ENCODE measurements around the gene CD83.
"Not testable (repeated sequence)": the region's sequence is repeated elsewhere in the genome, so short reads cannot be mapped to it uniquely, and the experiment has no call there.

Gene CD83

GRCh38 chr6:14151300-14151699 lies 33.7 kb downstream of the CD83 start:
- DNase-seq = not testable (repeated sequence)

GRCh38 chr6:14151773-14152172 lies 34.2 kb downstream of the CD83 start:
- no peak for DNase-seq

- DNase-seq = no peak
Observed at GRCh38 chr6:14153228-14153627, 35.7 kb downstream of the CD83 start.

- DNase-seq = no peak
Observed at GRCh38 chr6:14159090-14159489, 41.5 kb downstream of the CD83 start.

- no peak for DNase-seq
Observed at GRCh38 chr6:14162826-14163225, 45.3 kb downstream of the CD83 start.

- no peak for DNase-seq
Observed at GRCh38 chr6:14165091-14165490, 47.5 kb downstream of the CD83 start.

- no peak for DNase-seq
Observed at GRCh38 chr6:14166839-14167238, 49.3 kb downstream of the CD83 start.

- no peak for DNase-seq
Observed at GRCh38 chr6:14170128-14170527, 52.6 kb downstream of the CD83 start.

GRCh38 chr6:14172562-14172961 lies 55.0 kb downstream of the CD83 start:
- DNase-seq = no peak

DNA sequence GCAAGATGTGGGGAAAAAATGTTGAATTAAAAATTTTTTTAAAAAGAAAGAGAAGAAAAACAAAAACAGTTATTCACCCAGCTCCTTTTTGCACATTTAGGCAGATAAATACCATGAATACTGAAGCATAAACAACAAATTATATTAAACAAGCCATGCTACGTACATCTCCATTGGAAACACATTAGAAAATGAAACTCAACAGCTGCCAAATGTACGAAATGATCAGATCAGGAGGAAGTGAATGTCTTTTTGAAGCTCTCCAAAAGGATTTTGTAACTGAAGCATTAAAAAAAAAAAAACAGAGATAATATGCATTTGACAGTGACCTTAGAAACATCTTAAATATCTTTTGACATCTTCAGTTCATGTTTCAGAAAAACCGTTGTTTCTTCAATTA lies 56.7 kb downstream of the CD83 start:
- no peak for DNase-seq

GRCh38 chr6:14174996-14175395 lies 57.4 kb downstream of the CD83 start:
- DNase-seq = no peak

DNA sequence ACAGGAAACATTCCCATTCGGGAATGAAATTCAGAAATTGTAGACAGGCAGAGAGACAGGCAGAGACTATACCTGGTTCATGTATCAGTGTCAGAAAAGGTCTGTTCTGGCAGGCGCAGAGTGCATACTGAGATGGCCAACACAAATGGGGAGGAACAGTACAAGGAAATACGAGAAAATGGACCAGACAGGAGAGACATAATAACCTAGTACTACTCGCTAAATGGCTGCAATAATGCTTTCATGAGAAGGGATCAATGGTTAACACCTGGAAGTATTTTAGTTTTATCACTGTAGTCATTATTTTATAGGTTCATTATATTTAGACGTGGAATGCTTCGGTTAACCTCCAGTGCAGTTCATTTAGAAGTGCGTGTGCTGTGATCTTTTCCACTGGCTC lies 58.9 kb downstream of the CD83 start:
- DNase-seq = no peak

GRCh38 chr6:14177413-14178082 lies 60.0 kb downstream of the CD83 start:
- no peak for DNase-seq

- no peak for DNase-seq
Observed at GRCh38 chr6:14178083-14178445, 60.5 kb downstream of the CD83 start.

DNA sequence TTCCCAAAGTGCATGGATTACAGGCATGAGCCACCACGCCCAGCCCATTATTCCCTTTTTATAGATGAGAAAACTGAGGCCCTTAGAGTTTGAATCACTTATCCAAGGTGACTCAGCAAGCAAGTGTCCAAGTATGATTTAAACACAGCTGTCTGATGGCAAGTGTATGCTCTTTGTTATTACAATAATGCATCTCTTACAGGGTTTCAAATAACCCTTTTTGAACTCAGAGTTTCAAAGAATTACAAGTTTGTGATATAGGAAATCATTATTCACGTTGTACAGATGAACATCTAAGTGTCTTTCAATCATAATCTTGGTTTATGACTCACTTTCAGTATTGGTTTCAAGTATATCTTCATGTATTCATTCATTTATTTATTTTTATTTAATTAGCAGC lies 63.0 kb downstream of the CD83 start:
- DNase-seq = no peak

- no peak for DNase-seq
Observed at GRCh38 chr6:14182916-14183315, 65.3 kb downstream of the CD83 start.

Data from central memory CD4-positive, alpha-beta T cell (primary cell).